Pancreas (tissue), 10 donors: ENCODE data around the gene CORO7. TPM values are rescaled to one million over a fixed set of nuclear protein-coding genes. Genes with fewer than 3 reads are reported as not detected.

Source experiments
- ATAC-seq, 4 donors: fragments of 200-7000 bp; cut with Tn5 transposase; one replicate each; pipeline versions ENCODE4 v1.8.0 to v1.9.1; 2020; ENCODE audit warnings: mild to moderate bottlenecking in 4 of 4, moderate library complexity in 4 of 4
- DNase-seq, 6 donors: peaks; one replicate each; pipeline ENCODE4 v3.0.0-alpha.2; 2020
- FAIRE-seq: peaks from 2 replicates; lab custom pipeline; 2012; peaks lifted over from hg19 to GRCh38; lab: Jason Lieb, UNC
- H3K27ac ChIP-seq, 4 donors: fragments of 200-600 bp; sonication (generic); 1 replicate in 3 of 4; 2 replicates in 1 of 4; pipeline versions ENCODE4 v1.5.0 to v1.8.0; 2020
- H3K27me3 ChIP-seq, 4 donors: fragments of 200-600 bp; one replicate each; pipeline ENCODE4 v1.8.0; 2021
- H3K36me3 ChIP-seq, 3 donors: fragments of 200-600 bp; sonication (generic) in 1 of 3; one replicate each; pipeline versions ENCODE4 v1.5.0 to v1.8.0; 2020 to 2021
- H3K4me1 ChIP-seq, 3 donors: fragments of 200-600 bp; one replicate each; pipeline ENCODE4 v1.8.0; 2021
- H3K4me3 ChIP-seq, 4 donors: fragments of 200-600 bp; sonication (generic) in 2 of 4; one replicate each; pipeline versions ENCODE4 v1.5.0 to v1.8.0; 2020 to 2021
- H3K9me3 ChIP-seq, 4 donors: fragments of 200-600 bp; one replicate each; pipeline ENCODE4 v1.8.0; 2021
- WGBS, 2 donors: extraction: QIAGEN DNeasy Blood & Tissue Kit; methylation state at CpG; one replicate each; pipeline ENCODE4 v1.1.7; 2013; 5-methylcytosine and 5-hydroxymethylcytosine counted together
- intact Hi-C, 3 donors: fragments of 100-400 bp; cut with DNase I; formaldehyde crosslinking; loops; one replicate each; pipeline versions ENCODE4 v1.11.1 to v1.14.2; 2022
- polyA plus RNA-seq, 2 donors: library from polyadenylated mRNA; stranded (reverse); fragments of 200-250 nt; gene quantifications; one replicate each; pipeline ENCODE4 v1.2.3, GENCODE V29; 2013
- total RNA-seq, 6 donors: library from RNA; stranded (reverse); fragmentation: NEBNext Ultra II Directional in 4 of 6; extraction: Animal tissue kit (Norgen Biotek cat#: 25700) in 4 of 6; gene quantifications; one replicate each; pipeline versions ENCODE4 v1.2.1 to v1.2.4, GENCODE V29; 2021 to 2023
- TF ChIP-seq, protein P1 (sequence below), 4 donors: fragments of 200-600 bp; sonication (generic) in 3 of 4; IDR thresholded peaks; one replicate each; pipeline versions ENCODE4 v1.5.0 to v1.8.0; 2021; ENCODE audit warnings: antibody characterized with exemption in 4 of 4
- donor health status: healthy with polysubstance abuse.
- donor health status: DM: no; HTN: no; CAD: no; lungs with moderate emphysema.
- donor health status: DM: no; HTN: no; CAD: no.
- donor health status: control.
- donor health status: control.
- donor health status: Bipolar disorder and iron deficiency.
- donor health status: DM: yes; HTN: yes; CAD: no.
- donor health status: DM: no; HTN: no; CAD: no.
- donor health status: DM: no; HTN: no; CAD: no.
- donor health status: DM: yes; HTN: yes; CAD: no.

Gene CORO7
- total and polyA plus RNA-seq, 8 donors: 8.4 to 29.6 (median 18.7) TPM

DNA sequence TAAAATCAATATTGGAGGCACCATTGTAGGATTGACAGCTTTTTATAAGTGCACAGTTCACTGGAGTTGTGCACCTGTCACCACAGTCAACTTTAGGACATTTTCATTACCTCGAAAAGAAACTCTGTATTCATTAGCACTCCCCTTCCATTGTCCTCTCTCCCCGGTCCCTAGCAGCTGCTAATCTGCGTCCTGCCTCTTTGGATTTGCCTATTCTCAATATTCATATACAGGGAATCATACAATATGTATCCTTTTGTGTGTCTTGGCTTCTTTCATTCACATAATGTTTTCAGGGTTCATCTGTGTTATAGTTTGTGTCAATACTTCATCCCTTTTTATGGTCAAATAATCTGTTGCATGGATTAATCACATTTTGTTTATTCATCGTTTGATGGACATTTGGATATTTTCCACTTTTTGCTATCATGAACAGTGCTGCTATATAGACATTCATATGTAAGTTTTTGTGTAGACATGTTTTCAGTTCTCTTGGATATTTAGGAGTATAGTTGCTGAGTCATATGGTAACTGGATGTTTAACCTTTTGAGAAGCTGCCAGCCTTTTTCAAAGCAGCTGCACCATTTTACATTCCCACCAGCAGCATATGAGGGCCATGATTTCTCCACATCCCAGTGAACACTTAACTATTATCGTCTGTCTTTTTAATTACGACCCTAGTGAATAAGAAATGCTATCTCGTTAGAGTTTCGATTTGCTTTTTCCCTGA, 19.1 kb upstream of the CORO7 start:
- no peak overlapping the region for H3K27ac ChIP-seq
- H3K4me1 ChIP-seq: no peaks in the 10 kb centered on the region
- H3K27me3 ChIP-seq: no peaks in the 10 kb centered on the region
- intact Hi-C loops: no loop called here
- no peak for ATAC-seq
- no peak for FAIRE-seq
- 75 to 84% methylated on average over 8 of the region's 8 CpGs for WGBS, 2 donors
- TF ChIP-seq, protein P1, sequence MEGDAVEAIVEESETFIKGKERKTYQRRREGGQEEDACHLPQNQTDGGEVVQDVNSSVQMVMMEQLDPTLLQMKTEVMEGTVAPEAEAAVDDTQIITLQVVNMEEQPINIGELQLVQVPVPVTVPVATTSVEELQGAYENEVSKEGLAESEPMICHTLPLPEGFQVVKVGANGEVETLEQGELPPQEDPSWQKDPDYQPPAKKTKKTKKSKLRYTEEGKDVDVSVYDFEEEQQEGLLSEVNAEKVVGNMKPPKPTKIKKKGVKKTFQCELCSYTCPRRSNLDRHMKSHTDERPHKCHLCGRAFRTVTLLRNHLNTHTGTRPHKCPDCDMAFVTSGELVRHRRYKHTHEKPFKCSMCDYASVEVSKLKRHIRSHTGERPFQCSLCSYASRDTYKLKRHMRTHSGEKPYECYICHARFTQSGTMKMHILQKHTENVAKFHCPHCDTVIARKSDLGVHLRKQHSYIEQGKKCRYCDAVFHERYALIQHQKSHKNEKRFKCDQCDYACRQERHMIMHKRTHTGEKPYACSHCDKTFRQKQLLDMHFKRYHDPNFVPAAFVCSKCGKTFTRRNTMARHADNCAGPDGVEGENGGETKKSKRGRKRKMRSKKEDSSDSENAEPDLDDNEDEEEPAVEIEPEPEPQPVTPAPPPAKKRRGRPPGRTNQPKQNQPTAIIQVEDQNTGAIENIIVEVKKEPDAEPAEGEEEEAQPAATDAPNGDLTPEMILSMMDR (IDR thresholded peaks at IDR 0.05): no peak
- no peak overlapping the region for H3K4me3 ChIP-seq
- H3K9me3 ChIP-seq: no peaks in the 10 kb centered on the region
- H3K36me3 ChIP-seq: peaks cover 0 to 38% (median 5%) of the 10 kb centered on the region in 3 donors
- DNase-seq: no peak

DNA sequence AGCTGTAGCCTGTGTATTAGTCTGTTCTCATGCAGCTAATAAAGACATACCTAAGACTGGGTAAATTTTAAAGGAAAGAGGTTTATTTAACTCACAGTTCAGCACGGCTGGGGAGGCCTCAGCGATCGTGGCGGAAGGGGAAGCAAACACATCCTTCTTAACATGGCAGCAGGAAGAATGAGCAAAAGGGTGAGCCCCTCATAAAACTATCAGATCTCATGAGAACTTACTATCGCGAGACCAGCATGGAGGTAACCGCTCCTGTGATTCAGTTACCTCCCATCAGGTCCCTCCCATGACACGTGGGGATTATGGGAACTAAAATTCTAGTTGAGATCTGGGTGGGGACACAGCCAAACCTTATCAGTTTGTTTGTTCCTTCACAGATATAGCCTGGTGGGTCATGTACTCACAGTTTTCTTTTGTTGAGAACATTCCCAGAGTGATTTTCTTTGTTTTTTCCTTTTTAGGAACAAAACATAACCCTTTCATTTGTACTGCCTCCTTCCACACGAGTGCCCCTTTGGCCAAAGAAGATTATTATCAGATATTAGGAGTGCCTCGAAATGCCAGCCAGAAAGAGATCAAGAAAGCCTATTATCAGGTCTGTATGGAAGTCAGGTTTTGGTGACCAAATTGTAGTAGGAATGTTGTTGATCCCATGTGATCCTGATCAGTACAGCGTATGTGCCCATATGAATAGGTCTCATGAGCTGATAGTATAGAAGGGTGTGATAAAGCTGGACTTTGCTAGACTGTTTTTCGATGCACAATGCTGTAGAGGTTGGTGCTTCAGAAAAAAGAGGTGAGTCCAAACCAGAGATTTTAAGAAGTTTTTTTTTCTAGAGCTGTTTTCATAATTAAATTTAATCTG, 17.8 kb upstream of the CORO7 start:
- H3K27me3 ChIP-seq: no peaks in the 10 kb centered on the region
- H3K9me3 ChIP-seq: no peaks in the 10 kb centered on the region
- no peak overlapping the region for H3K4me3 ChIP-seq
- DNase-seq (no peak), FAIRE-seq (no peak), ATAC-seq (peak in 1 of 4 donors; percentile 35)
- 75 to 77% methylated on average over 12 of the region's 12 CpGs for WGBS, 2 donors
- TF ChIP-seq, protein P1 (IDR thresholded peaks at IDR 0.05): no peak
- intact Hi-C loops: no loop called here
- H3K4me1 ChIP-seq: no peaks in the 10 kb centered on the region
- H3K36me3 ChIP-seq: peaks cover 0 to 27% (median 5%) of the 10 kb centered on the region in 3 donors
- no peak overlapping the region for H3K27ac ChIP-seq

DNA sequence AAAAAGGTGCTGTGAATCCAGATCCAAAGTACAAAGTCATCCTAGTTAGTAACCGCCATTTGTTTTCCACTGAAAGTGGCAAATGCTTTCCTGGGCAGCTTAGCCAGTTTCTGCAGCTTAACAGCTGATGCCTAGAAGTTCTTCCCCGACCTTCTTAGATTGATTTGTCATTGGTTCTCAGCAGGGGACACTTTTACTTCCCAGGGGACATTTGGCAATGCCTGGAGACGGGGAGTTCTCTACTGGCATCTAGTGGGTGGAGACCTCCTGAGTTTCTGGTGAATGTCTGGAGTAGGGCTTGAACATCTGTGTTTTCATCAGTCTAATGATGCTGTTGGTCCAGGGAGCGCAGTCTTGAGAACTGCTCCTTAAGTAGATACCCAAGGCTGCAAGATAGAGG, 16.8 kb upstream of the CORO7 start:
- 87 to 89% methylated on average over 4 of the region's 4 CpGs for WGBS, 2 donors
- H3K36me3 ChIP-seq: peaks cover 0 to 27% (median 4%) of the 10 kb centered on the region in 3 donors
- TF ChIP-seq, protein P1 (IDR thresholded peaks at IDR 0.05): no peak
- no peak overlapping the region for H3K4me3 ChIP-seq
- H3K27ac ChIP-seq: no peak overlapping the region
- intact Hi-C loops: no loop called here
- no peak for FAIRE-seq
- ATAC-seq: no peak
- no peak for DNase-seq
- no peaks in the 10 kb centered on the region for H3K27me3 ChIP-seq
- no peaks in the 10 kb centered on the region for H3K9me3 ChIP-seq
- no peaks in the 10 kb centered on the region for H3K4me1 ChIP-seq

DNA sequence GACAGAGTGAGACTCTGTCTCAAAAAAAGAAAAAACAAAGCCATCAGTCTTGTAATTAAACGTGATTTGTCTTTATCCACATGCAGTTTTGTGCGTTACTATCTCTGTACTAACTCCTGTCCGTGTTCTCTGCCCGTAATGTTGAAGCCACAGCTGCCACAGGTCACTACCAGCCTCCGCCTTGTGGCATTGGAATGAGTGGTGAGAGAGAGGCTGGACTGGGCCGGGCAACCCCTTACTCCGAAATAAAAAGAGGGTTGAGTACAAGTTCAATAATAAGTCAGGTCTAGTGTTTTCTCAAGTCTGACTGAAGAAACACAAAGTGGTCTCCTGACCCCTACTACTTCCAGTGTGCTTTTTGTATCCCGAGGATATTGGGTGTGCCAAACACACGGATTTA, 14.6 kb upstream of the CORO7 start:
- TF ChIP-seq, protein P1 (IDR thresholded peaks at IDR 0.05): no peak
- DNase-seq: no peak
- Histone ChIP-seq H3K27me3 (no peaks in the 10 kb centered on the region), H3K36me3 (peaks cover 0 to 14% (median 3%) of the 10 kb centered on the region in 3 donors), H3K4me1 (peaks cover 10 to 13% (median 10%) of the 10 kb centered on the region in 3 donors), H3K27ac (no peak overlapping the region), H3K4me3 (no peak overlapping the region), H3K9me3 (no peaks in the 10 kb centered on the region)
- FAIRE-seq: no peak
- no peak for ATAC-seq
- intact Hi-C loops: no loop called here
- WGBS, 2 donors: 85 to 90% methylated on average over 9 of the region's 9 CpGs
